ENCODE data around the gene EMP3. TPM values are rescaled to one million over a fixed set of nuclear protein-coding genes. Genes with fewer than 3 reads are reported as not detected.

The EMP3 gene
- total and polyA plus RNA-seq, 2 of the 13 experiments (the other 11 are each of a cell fraction or from before 2014, with no cell fraction given), result 2.2 to 7.8 TPM

GRCh38 chr19:48368936-48369335 lies 43.6 kb downstream of the EMP3 start (continued):
- TF ChIP-seq ZNF646 (CRISPR knock-in tag; IDR thresholded peaks at IDR 0.05), result no peak
- TF ChIP-seq, protein P1, sequence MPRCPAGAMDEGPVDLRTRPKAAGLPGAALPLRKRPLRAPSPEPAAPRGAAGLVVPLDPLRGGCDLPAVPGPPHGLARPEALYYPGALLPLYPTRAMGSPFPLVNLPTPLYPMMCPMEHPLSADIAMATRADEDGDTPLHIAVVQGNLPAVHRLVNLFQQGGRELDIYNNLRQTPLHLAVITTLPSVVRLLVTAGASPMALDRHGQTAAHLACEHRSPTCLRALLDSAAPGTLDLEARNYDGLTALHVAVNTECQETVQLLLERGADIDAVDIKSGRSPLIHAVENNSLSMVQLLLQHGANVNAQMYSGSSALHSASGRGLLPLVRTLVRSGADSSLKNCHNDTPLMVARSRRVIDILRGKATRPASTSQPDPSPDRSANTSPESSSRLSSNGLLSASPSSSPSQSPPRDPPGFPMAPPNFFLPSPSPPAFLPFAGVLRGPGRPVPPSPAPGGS (CRISPR knock-in tag; IDR thresholded peaks at IDR 0.05), result no peak

- Histone ChIP-seq H3K79me2 (ENCODE audit: insufficient read depth, low read length) (no peaks in the 10 kb centered on the region), H3K4me3 (replicated peaks in 1 of 3; ENCODE audit: insufficient read depth in 1 of 3, low read depth in 2 of 3, low read length in 3 of 3) (no peak overlapping the region), H3K27ac (ENCODE audit: extremely low read length, insufficient read depth, low read length) (no peak overlapping the region), H3K27me3 (ENCODE audit: control insufficient read depth in 1 of 2, insufficient read depth in 2 of 2, low read length in 2 of 2) (no peaks in the 10 kb centered on the region), H3K4me2 (ENCODE audit: low read depth, low read length) (no peak overlapping the region), H3K9ac (ENCODE audit: insufficient read depth, low read depth, low read length) (no peak overlapping the region), H2AFZ (ENCODE audit: low read length) (no peak overlapping the region), H3K9me3 (ENCODE audit: low read length) (no peaks in the 10 kb centered on the region), H3K4me1 (ENCODE audit: insufficient read depth, low read length) (peaks cover 54% of the 10 kb centered on the region), H3K36me3 (replicated peaks in 1 of 2; ENCODE audit: control insufficient read depth in 1 of 2, insufficient read depth in 2 of 2, low read length in 2 of 2) (no peaks in the 10 kb centered on the region), H4K20me1 (ENCODE audit: insufficient read depth, low read length) (no peaks in the 10 kb centered on the region)
- ATAC-seq, result no peak
- ChIA-PET POLR2A (interaction anchor here (1.3 kb wide), 1 partner anchor 16 kb away, joined by 3 read pairs; no protein-coding TSS in a partner anchor), CTCF (ENCODE audit: low intra/inter-chr PET ratio, low total read pairs) (no interaction called here)
- no TSS peak for BruUV-seq (replicated peaks)
- intact Hi-C loops (cut with micrococcal nuclease; ENCODE audit: unreplicated experiment) (no loop called here), in situ Hi-C loops (cut with HindIII; ENCODE audit: extremely low pct_ligation_motif_present, low pct_unique_long_range_greater_than_20kb) (no loop called here)
- 49% methylated on average over 4 of the region's 4 CpGs for WGBS (ENCODE audit: low lambda C conversion rate)
- no peak for DNase-seq (ENCODE audit: low spot score)
- FAIRE-seq, result no peak
- TF ChIP-seq, protein P2, sequence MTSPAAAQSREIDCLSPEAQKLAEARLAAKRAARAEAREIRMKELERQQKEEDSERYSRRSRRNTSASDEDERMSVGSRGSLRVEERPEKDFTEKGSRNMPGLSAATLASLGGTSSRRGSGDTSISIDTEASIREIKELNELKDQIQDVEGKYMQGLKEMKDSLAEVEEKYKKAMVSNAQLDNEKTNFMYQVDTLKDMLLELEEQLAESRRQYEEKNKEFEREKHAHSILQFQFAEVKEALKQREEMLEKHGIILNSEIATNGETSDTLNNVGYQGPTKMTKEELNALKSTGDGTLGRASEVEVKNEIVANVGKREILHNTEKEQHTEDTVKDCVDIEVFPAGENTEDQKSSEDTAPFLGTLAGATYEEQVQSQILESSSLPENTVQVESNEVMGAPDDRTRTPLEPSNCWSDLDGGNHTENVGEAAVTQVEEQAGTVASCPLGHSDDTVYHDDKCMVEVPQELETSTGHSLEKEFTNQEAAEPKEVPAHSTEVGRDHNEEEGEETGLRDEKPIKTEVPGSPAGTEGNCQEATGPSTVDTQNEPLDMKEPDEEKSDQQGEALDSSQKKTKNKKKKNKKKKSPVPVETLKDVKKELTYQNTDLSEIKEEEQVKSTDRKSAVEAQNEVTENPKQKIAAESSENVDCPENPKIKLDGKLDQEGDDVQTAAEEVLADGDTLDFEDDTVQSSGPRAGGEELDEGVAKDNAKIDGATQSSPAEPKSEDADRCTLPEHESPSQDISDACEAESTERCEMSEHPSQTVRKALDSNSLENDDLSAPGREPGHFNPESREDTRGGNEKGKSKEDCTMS (CRISPR knock-in tag; conservative IDR thresholded peaks at IDR 0.05), result no peak
- TF ChIP-seq ONECUT2 (CRISPR knock-in tag; IDR thresholded peaks at IDR 0.05), result no peak
- no peak for TF ChIP-seq ZNF839 (CRISPR knock-in tag; IDR thresholded peaks at IDR 0.05; ENCODE audit: borderline replicate concordance)
- no peak for TF ChIP-seq POLR2A (IDR thresholded peaks at IDR 0.05; ENCODE audit: insufficient read depth in 1 of 2, low read depth in 2 of 2, low read length in 2 of 2)
- TF ChIP-seq ZNF7 (CRISPR knock-in tag; IDR thresholded peaks at IDR 0.05), result no peak
- TF ChIP-seq TEF (CRISPR knock-in tag; IDR thresholded peaks at IDR 0.05), result no peak
- no peak for TF ChIP-seq SNAPC2 (CRISPR knock-in tag; IDR thresholded peaks at IDR 0.05)
- TF ChIP-seq FOXP4 (CRISPR knock-in tag; IDR thresholded peaks at IDR 0.05), result no peak
Measured at GRCh38 chr19:48370955-48371354, 45.6 kb downstream of the EMP3 start.
